ENCODE data around the gene IL2RA. TPM values are rescaled to one million over a fixed set of nuclear protein-coding genes. Genes with fewer than 3 reads are reported as not detected.
A peak's percentile ranks its signal among the peaks of the same experiment; 100 is the strongest.

IL2RA gene
- polyA plus RNA-seq, 1 donor (not counting 4 experiments of a cell fraction or from before 2014, with no cell fraction given), result not detected

GRCh38 chr10:5977471-5978229 lies 84.5 kb downstream of the IL2RA start, which contains the start of gene IL15RA:
Gene IL15RA (minus strand): TSS chr10:5977543. CDS start chr10:5977492, 51 bp downstream.
- no peak for FAIRE-seq
- no peak for TF ChIP-seq EZH2 (IDR thresholded peaks at IDR 0.05; ENCODE audit: low read length)
- TF ChIP-seq CTCF (optimal IDR thresholded peaks at IDR 0.05 in 1 of 3, IDR thresholded peaks at IDR 0.05 in 1 of 3, conservative IDR thresholded peaks at IDR 0.05 in 1 of 3; ENCODE audit: extremely low read depth in 1 of 3, insufficient read depth in 2 of 3, low read length in 3 of 3), result peak in 2 of 3 experiments; percentile 19 to 41

GRCh38 chr10:5976512-5977470 lies 85.4 kb downstream of the IL2RA start:
- H3K79me2 ChIP-seq (ENCODE audit: control insufficient read depth, insufficient read depth, low read length), result peaks cover 2% of the 10 kb centered on the region
- no peaks in the 10 kb centered on the region for H3K9me1 ChIP-seq (ENCODE audit: control insufficient read depth, extremely low read depth, insufficient read depth, low read length)
- H2AFZ ChIP-seq (ENCODE audit: control insufficient read depth, low read length), result peak overlapping the region; percentile 97
- H3K27me3 ChIP-seq (ENCODE audit: control insufficient read depth, extremely low read depth, insufficient read depth, low read length), result peaks cover 20% of the 10 kb centered on the region
- TF ChIP-seq CTCF (optimal IDR thresholded peaks at IDR 0.05 in 1 of 3, IDR thresholded peaks at IDR 0.05 in 1 of 3, conservative IDR thresholded peaks at IDR 0.05 in 1 of 3; ENCODE audit: extremely low read depth in 1 of 3, insufficient read depth in 2 of 3, low read length in 3 of 3), result no peak
- no peak for TF ChIP-seq EZH2 (IDR thresholded peaks at IDR 0.05; ENCODE audit: low read length)
- H4K20me1 ChIP-seq (ENCODE audit: control insufficient read depth, extremely low read depth, insufficient read depth, low read length), result no peaks in the 10 kb centered on the region
- no peak for DNase-seq (ENCODE audit: low read depth, low spot score)
- dilution Hi-C loops (cut with MboI; ENCODE audit: extremely low pct_ligation_motif_present, low sequenced_read_pairs), result no loop called here
- no peaks in the 10 kb centered on the region for H3K36me3 ChIP-seq (ENCODE audit: control insufficient read depth in 2 of 2, extremely low read depth in 1 of 2, insufficient read depth in 2 of 2, low read length in 2 of 2)
- no peak for FAIRE-seq
- H3K4me3 ChIP-seq (ENCODE audit: control insufficient read depth in 2 of 3, extremely low read depth in 1 of 3, insufficient read depth in 2 of 3, low read depth in 1 of 3, low read length in 3 of 3), result peak overlapping the region; percentile 79 to 86 (median 81)
- peak overlapping the region; percentile 74 for H3K9ac ChIP-seq (ENCODE audit: control insufficient read depth, extremely low read depth, insufficient read depth, low read length)
- peak overlapping the region; percentile 54 for H3K27ac ChIP-seq (ENCODE audit: control insufficient read depth, insufficient read depth, low read length)
- peaks cover 4% of the 10 kb centered on the region for H3K4me1 ChIP-seq (ENCODE audit: control insufficient read depth, extremely low read depth, insufficient read depth, low read length)
- H3K9me3 ChIP-seq (ENCODE audit: control insufficient read depth, low read depth, low read length), result no peaks in the 10 kb centered on the region
- peak overlapping the region; percentile 93 for H3K4me2 ChIP-seq (ENCODE audit: control insufficient read depth, extremely low read depth, insufficient read depth, low read depth, low read length)

More at GRCh38 chr10:5977471-5978229, 84.5 kb downstream of the IL2RA start, which contains the start of gene IL15RA:
- peak within 1 kb of the TSS; percentile 97 for H2AFZ ChIP-seq (ENCODE audit: control insufficient read depth, low read length)
- H4K20me1 ChIP-seq (ENCODE audit: control insufficient read depth, extremely low read depth, insufficient read depth, low read length), result no peaks in the 10 kb centered on the region
- H3K4me3 ChIP-seq (ENCODE audit: control insufficient read depth in 2 of 3, extremely low read depth in 1 of 3, insufficient read depth in 2 of 3, low read depth in 1 of 3, low read length in 3 of 3), result peak within 1 kb of the TSS; percentile 79 to 86 (median 81)
- peak within 1 kb of the TSS; percentile 74 for H3K9ac ChIP-seq (ENCODE audit: control insufficient read depth, extremely low read depth, insufficient read depth, low read length)
- H3K9me3 ChIP-seq (ENCODE audit: control insufficient read depth, low read depth, low read length), result no peaks in the 10 kb centered on the region
- no peaks in the 10 kb centered on the region for H3K36me3 ChIP-seq (ENCODE audit: control insufficient read depth in 2 of 2, extremely low read depth in 1 of 2, insufficient read depth in 2 of 2, low read length in 2 of 2)
- H3K27ac ChIP-seq (ENCODE audit: control insufficient read depth, insufficient read depth, low read length), result peak within 1 kb of the TSS; percentile 54
- H3K4me1 ChIP-seq (ENCODE audit: control insufficient read depth, extremely low read depth, insufficient read depth, low read length), result peaks cover 4% of the 10 kb centered on the region
- peaks cover 20% of the 10 kb centered on the region for H3K27me3 ChIP-seq (ENCODE audit: control insufficient read depth, extremely low read depth, insufficient read depth, low read length)
- DNase-seq (ENCODE audit: low read depth, low spot score), result peak; percentile 13
- peaks cover 2% of the 10 kb centered on the region for H3K79me2 ChIP-seq (ENCODE audit: control insufficient read depth, insufficient read depth, low read length)
- peak within 1 kb of the TSS; percentile 93 for H3K4me2 ChIP-seq (ENCODE audit: control insufficient read depth, extremely low read depth, insufficient read depth, low read depth, low read length)
- H3K9me1 ChIP-seq (ENCODE audit: control insufficient read depth, extremely low read depth, insufficient read depth, low read length), result no peaks in the 10 kb centered on the region
- dilution Hi-C loops (cut with MboI; ENCODE audit: extremely low pct_ligation_motif_present, low sequenced_read_pairs), result no loop called here
